ENCODE results near the gene UBE2D2.

- no peak for TF ChIP-seq CTCF (conservative IDR thresholded peaks at IDR 0.05; ENCODE audit: low read depth, low read length)
- TF ChIP-seq USF2 (IDR thresholded peaks at IDR 0.05; ENCODE audit: low read depth, low read length): no peak
- no peak for TF ChIP-seq POLR2A (IDR thresholded peaks at IDR 0.05; ENCODE audit: low read depth, low read length)
- no peak for TF ChIP-seq RCOR1 (IDR thresholded peaks at IDR 0.05; ENCODE audit: insufficient replicate concordance, low read length)
- TF ChIP-seq RAD21 (IDR thresholded peaks at IDR 0.05; ENCODE audit: low read length): no peak
- TF ChIP-seq CEBPB (IDR thresholded peaks at IDR 0.05; ENCODE audit: low read depth, low read length): no peak
- no peak for TF ChIP-seq RFX5 (IDR thresholded peaks at IDR 0.05; ENCODE audit: low read depth, low read length)
- TF ChIP-seq MXI1 (IDR thresholded peaks at IDR 0.05; ENCODE audit: borderline replicate concordance, low read depth, low read length): no peak
- no peak for TF ChIP-seq SMC3 (IDR thresholded peaks at IDR 0.05; ENCODE audit: low read depth, low read length)
- TF ChIP-seq MAFK (IDR thresholded peaks at IDR 0.05; ENCODE audit: low read depth, low read length): no peak
- no peak for TF ChIP-seq BHLHE40 (IDR thresholded peaks at IDR 0.05; ENCODE audit: low read depth, low read length)
- no peak for TF ChIP-seq ELK1 (IDR thresholded peaks at IDR 0.05; ENCODE audit: borderline replicate concordance, low read depth, low read length)
Measured at GRCh38 chr5:139638736-139639618, 77.8 kb downstream of the UBE2D2 start.
